ENCODE data around the gene ZNF652.

DNA sequence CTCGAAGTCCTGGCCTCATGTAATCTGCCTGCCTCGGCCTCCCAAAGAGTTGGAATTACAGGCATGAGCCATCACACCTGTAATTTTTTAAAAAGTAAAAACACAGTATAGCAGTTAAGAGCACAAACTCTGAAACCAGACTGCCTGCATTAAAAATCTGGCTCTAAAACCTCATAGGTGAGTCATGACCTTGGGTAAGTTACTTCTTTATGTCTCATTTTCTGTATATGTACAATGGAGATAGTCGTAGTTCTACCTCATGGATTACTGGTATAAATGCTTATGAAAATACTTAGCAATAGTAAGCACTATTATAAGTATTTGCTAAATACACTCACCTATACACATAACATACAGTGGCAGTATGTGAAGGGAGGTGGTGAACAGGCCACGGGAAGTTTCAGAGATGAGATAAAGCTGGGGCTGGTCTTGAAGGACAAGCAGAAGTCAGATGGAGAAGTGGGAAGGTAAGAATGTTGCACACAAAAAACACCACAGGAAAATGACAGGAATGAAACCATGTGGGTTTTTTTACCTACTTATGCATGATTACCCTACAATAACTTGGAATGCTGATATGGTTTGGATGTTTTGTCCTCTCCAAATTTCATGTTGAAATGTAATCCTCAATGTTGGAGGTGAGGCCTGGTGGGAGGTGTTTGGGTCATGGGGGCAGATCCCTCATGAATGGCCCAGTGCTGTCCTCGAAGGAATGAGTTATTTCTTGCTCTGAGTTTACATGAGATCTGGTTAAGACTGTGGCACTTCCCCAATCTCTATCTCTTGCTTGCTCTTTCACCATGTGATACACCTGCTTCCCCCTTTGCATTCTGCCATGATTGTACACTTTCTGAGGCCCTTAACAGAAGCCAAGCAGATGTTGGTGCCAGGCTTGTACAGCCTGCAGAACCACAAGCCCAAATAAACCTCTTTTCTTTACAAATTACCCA lies 33.9 kb downstream of the ZNF652 start:
- TF ChIP-seq, protein P1, sequence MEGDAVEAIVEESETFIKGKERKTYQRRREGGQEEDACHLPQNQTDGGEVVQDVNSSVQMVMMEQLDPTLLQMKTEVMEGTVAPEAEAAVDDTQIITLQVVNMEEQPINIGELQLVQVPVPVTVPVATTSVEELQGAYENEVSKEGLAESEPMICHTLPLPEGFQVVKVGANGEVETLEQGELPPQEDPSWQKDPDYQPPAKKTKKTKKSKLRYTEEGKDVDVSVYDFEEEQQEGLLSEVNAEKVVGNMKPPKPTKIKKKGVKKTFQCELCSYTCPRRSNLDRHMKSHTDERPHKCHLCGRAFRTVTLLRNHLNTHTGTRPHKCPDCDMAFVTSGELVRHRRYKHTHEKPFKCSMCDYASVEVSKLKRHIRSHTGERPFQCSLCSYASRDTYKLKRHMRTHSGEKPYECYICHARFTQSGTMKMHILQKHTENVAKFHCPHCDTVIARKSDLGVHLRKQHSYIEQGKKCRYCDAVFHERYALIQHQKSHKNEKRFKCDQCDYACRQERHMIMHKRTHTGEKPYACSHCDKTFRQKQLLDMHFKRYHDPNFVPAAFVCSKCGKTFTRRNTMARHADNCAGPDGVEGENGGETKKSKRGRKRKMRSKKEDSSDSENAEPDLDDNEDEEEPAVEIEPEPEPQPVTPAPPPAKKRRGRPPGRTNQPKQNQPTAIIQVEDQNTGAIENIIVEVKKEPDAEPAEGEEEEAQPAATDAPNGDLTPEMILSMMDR (optimal IDR thresholded peaks at IDR 0.05 in 1 of 3, IDR thresholded peaks at IDR 0.05 in 1 of 3, conservative IDR thresholded peaks at IDR 0.05 in 1 of 3; ENCODE audit: extremely low read depth in 1 of 3, insufficient read depth in 2 of 3, low read length in 3 of 3), result no peak
- no peak for TF ChIP-seq EZH2 (IDR thresholded peaks at IDR 0.05; ENCODE audit: low read length)
